Stomach smooth muscle (tissue), 2 donors: ENCODE measurements around the gene MATN1.

ENCODE experiments used
- H3K27ac ChIP-seq: one replicate; pipeline ENCODE4 v1.7.0; 2013; ENCODE audit warnings: mild to moderate bottlenecking, low read length, inconsistent platforms
- H3K27me3 ChIP-seq, 2 donors: one replicate each; pipeline ENCODE4 v1.7.0; 2013; ENCODE audit warnings: low read length in 2 of 2; ENCODE audit not compliant: insufficient read depth in 2 of 2, control insufficient read depth in 1 of 2
- H3K36me3 ChIP-seq, 2 donors: one replicate each; pipeline ENCODE4 v1.7.0; 2013; ENCODE audit warnings: low read length in 2 of 2; ENCODE audit not compliant: control insufficient read depth in 2 of 2, insufficient read depth in 2 of 2
- H3K4me1 ChIP-seq: one replicate; pipeline ENCODE4 v1.7.0; 2013; ENCODE audit warnings: low read length; ENCODE audit not compliant: control insufficient read depth, insufficient read depth
- H3K4me3 ChIP-seq, 2 donors: one replicate each; pipeline ENCODE4 v1.7.0; 2013; ENCODE audit warnings: low read length in 2 of 2
- H3K9ac ChIP-seq, 2 donors: one replicate each; pipeline ENCODE4 v1.7.0; 2013; ENCODE audit warnings: low read length in 2 of 2, mild to moderate bottlenecking in 1 of 2
- H3K9me3 ChIP-seq, 2 donors: one replicate each; pipeline ENCODE4 v1.7.0; 2013; ENCODE audit warnings: low read length in 2 of 2; ENCODE audit not compliant: control insufficient read depth in 2 of 2
- donor health status: healthy.
- donor health status: Pancreatic carcinoma.

Gene MATN1

GRCh38 chr1:30749691-30750583, 26.6 kb upstream of the MATN1 start:
- H3K4me3 ChIP-seq, result no peak overlapping the region
- H3K36me3 ChIP-seq, result no peaks in the 10 kb centered on the region
- H3K27ac ChIP-seq, result no peak overlapping the region
- H3K9ac ChIP-seq, result no peak overlapping the region
- H3K27me3 ChIP-seq, result no peaks in the 10 kb centered on the region
- no peaks in the 10 kb centered on the region for H3K9me3 ChIP-seq
- H3K4me1 ChIP-seq, result peaks cover 2% of the 10 kb centered on the region

GRCh38 chr1:30748699-30749401, 25.5 kb upstream of the MATN1 start:
- Histone ChIP-seq H3K27ac (no peak overlapping the region), H3K36me3 (no peaks in the 10 kb centered on the region), H3K9me3 (no peaks in the 10 kb centered on the region), H3K4me1 (peaks cover 2% of the 10 kb centered on the region), H3K4me3 (no peak overlapping the region), H3K9ac (no peak overlapping the region), H3K27me3 (no peaks in the 10 kb centered on the region)

- Histone ChIP-seq H3K9me3 (no peaks in the 10 kb centered on the region), H3K27me3 (no peaks in the 10 kb centered on the region), H3K9ac (no peak overlapping the region), H3K4me3 (no peak overlapping the region), H3K4me1 (peaks cover 2% of the 10 kb centered on the region), H3K36me3 (no peaks in the 10 kb centered on the region), H3K27ac (no peak overlapping the region)
These were observed 24.8 kb upstream of the MATN1 start for GRCh38 chr1:30748098-30748698.

- no peak overlapping the region for H3K9ac ChIP-seq
- H3K4me3 ChIP-seq, result no peak overlapping the region
- no peaks in the 10 kb centered on the region for H3K9me3 ChIP-seq
- no peaks in the 10 kb centered on the region for H3K36me3 ChIP-seq
- H3K27me3 ChIP-seq, result no peaks in the 10 kb centered on the region
- H3K27ac ChIP-seq, result no peak overlapping the region
- H3K4me1 ChIP-seq, result peaks cover 2% of the 10 kb centered on the region
These were observed 23.9 kb upstream of the MATN1 start for GRCh38 chr1:30747033-30748008.

- H3K4me1 ChIP-seq, result no peaks in the 10 kb centered on the region
- H3K4me3 ChIP-seq, result no peak overlapping the region
- H3K9ac ChIP-seq, result no peak overlapping the region
- H3K9me3 ChIP-seq, result no peaks in the 10 kb centered on the region
- no peak overlapping the region for H3K27ac ChIP-seq
- H3K27me3 ChIP-seq, result no peaks in the 10 kb centered on the region
- H3K36me3 ChIP-seq, result no peaks in the 10 kb centered on the region
These were observed 23.0 kb upstream of the MATN1 start for GRCh38 chr1:30746212-30747032.

GRCh38 chr1:30745834-30746208, 22.4 kb upstream of the MATN1 start:
- no peaks in the 10 kb centered on the region for H3K27me3 ChIP-seq
- H3K4me3 ChIP-seq, result no peak overlapping the region
- H3K4me1 ChIP-seq, result no peaks in the 10 kb centered on the region
- no peaks in the 10 kb centered on the region for H3K36me3 ChIP-seq
- no peak overlapping the region for H3K9ac ChIP-seq
- H3K9me3 ChIP-seq, result no peaks in the 10 kb centered on the region
- H3K27ac ChIP-seq, result no peak overlapping the region

GRCh38 chr1:30745156-30745833, 21.9 kb upstream of the MATN1 start:
- Histone ChIP-seq H3K4me1 (no peaks in the 10 kb centered on the region), H3K9ac (no peak overlapping the region), H3K27ac (no peak overlapping the region), H3K9me3 (no peaks in the 10 kb centered on the region), H3K27me3 (no peaks in the 10 kb centered on the region), H3K36me3 (no peaks in the 10 kb centered on the region), H3K4me3 (no peak overlapping the region)

GRCh38 chr1:30744060-30744756, 20.8 kb upstream of the MATN1 start:
- H3K27me3 ChIP-seq, result no peaks in the 10 kb centered on the region
- H3K36me3 ChIP-seq, result no peaks in the 10 kb centered on the region
- no peak overlapping the region for H3K4me3 ChIP-seq
- no peak overlapping the region for H3K27ac ChIP-seq
- no peak overlapping the region for H3K9ac ChIP-seq
- H3K4me1 ChIP-seq, result no peaks in the 10 kb centered on the region
- no peaks in the 10 kb centered on the region for H3K9me3 ChIP-seq

GRCh38 chr1:30743584-30744059, 20.2 kb upstream of the MATN1 start:
- H3K36me3 ChIP-seq, result no peaks in the 10 kb centered on the region
- H3K9me3 ChIP-seq, result no peaks in the 10 kb centered on the region
- H3K27ac ChIP-seq, result no peak overlapping the region
- no peaks in the 10 kb centered on the region for H3K4me1 ChIP-seq
- no peak overlapping the region for H3K9ac ChIP-seq
- no peak overlapping the region for H3K4me3 ChIP-seq
- H3K27me3 ChIP-seq, result peaks cover 0 to 2% of the 10 kb centered on the region in 2 donors
